Measurements from ENCODE around the gene COLEC12. TPM values are rescaled to one million over a fixed set of nuclear protein-coding genes. Genes with fewer than 3 reads are reported as not detected.

The COLEC12 gene
- total RNA-seq, 1 experiment from 2014 or later, result not detected

GRCh38 chr18:427005-427404 is 73.5 kb downstream of the COLEC12 start:
- ATAC-seq (no peak), DNase-seq (ENCODE audit: low read depth, low spot score) (no peak)

GRCh38 chr18:425106-425745 is 75.3 kb downstream of the COLEC12 start:
- no peak overlapping the region for H2AFZ ChIP-seq (ENCODE audit: low read depth, low read length, poor library complexity, severe bottlenecking)
- H3K36me3 ChIP-seq (ENCODE audit: control insufficient read depth in 1 of 2, insufficient read depth in 2 of 2, low read length in 2 of 2), result no peaks in the 10 kb centered on the region
- RAD21 ChIA-PET (ENCODE audit: low non-redundant PET in 1 of 2, low total read pairs in 2 of 2, uncharacterized antibody in 2 of 2, unreplicated experiment in 2 of 2), result no interaction called here
- no peak overlapping the region for H3K4me2 ChIP-seq (ENCODE audit: low read length)
- H4K20me1 ChIP-seq (ENCODE audit: insufficient read depth), result no peaks in the 10 kb centered on the region
- H3K79me2 ChIP-seq (ENCODE audit: insufficient read depth, low read length), result no peaks in the 10 kb centered on the region
- CTCF ChIA-PET, result no interaction called here
- H3K9me2 ChIP-seq (ENCODE audit: insufficient read depth), result no peaks in the 10 kb centered on the region
- H3K9me3 ChIP-seq (ENCODE audit: control insufficient read depth in 1 of 2, insufficient read depth in 1 of 2, low read depth in 1 of 2, low read length in 2 of 2), result no peaks in the 10 kb centered on the region
- TF ChIP-seq RAD21 (IDR thresholded peaks at IDR 0.05; ENCODE audit: low read depth) (no peak), ATF3 (IDR thresholded peaks at IDR 0.05) (no peak), CEBPB (IDR thresholded peaks at IDR 0.05; ENCODE audit: low read depth) (no peak), SIN3A (IDR thresholded peaks at IDR 0.05; ENCODE audit: low read depth) (no peak), JUND (IDR thresholded peaks at IDR 0.05) (no peak), ELF1 (IDR thresholded peaks at IDR 0.05; ENCODE audit: borderline replicate concordance, low read depth) (no peak), EGR1 (IDR thresholded peaks at IDR 0.05; ENCODE audit: low read depth) (no peak), YY1 (IDR thresholded peaks at IDR 0.05; ENCODE audit: extremely low read depth, insufficient replicate concordance, low read depth, low read length) (no peak)
- peaks cover 2 to 15% of the 10 kb centered on the region in 2 experiments; a peak in 1 of 4 replicates for H3K4me1 ChIP-seq (ENCODE audit: control insufficient read depth in 1 of 2, insufficient read depth in 2 of 2, low read length in 2 of 2)
- intact Hi-C loops (cut with micrococcal nuclease), result no loop called here
- H3K27me3 ChIP-seq (ENCODE audit: insufficient read depth, low read length), result no peaks in the 10 kb centered on the region
- BruUV-seq (replicated peaks), result no TSS peak
- DNase-seq (ENCODE audit: low read depth, low spot score), result no peak
- H3K4me3 ChIP-seq (replicated peaks in 1 of 2; ENCODE audit: low read depth in 1 of 2, low read length in 2 of 2), result no peak overlapping the region
- no peak overlapping the region for H3K9ac ChIP-seq (ENCODE audit: low read length)
- no peak overlapping the region for H3K27ac ChIP-seq (ENCODE audit: low read depth, low read length)
- ATAC-seq, result no peak
- POLR2A ChIA-PET, result no interaction called here

More at GRCh38 chr18:427005-427404, 73.5 kb downstream of the COLEC12 start:
- Histone ChIP-seq H3K79me2 (ENCODE audit: insufficient read depth, low read length) (no peaks in the 10 kb centered on the region), H3K27me3 (ENCODE audit: insufficient read depth, low read length) (no peaks in the 10 kb centered on the region), H3K9ac (ENCODE audit: low read length) (no peak overlapping the region), H3K4me3 (replicated peaks in 1 of 2; ENCODE audit: low read depth in 1 of 2, low read length in 2 of 2) (no peak overlapping the region), H3K9me2 (ENCODE audit: insufficient read depth) (no peaks in the 10 kb centered on the region), H3K4me2 (ENCODE audit: low read length) (no peak overlapping the region), H3K4me1 (ENCODE audit: control insufficient read depth in 1 of 2, insufficient read depth in 2 of 2, low read length in 2 of 2) (peaks cover 0 to 7% of the 10 kb centered on the region in 2 experiments; a peak in 1 of 4 replicates), H3K27ac (ENCODE audit: low read depth, low read length) (no peak overlapping the region), H4K20me1 (ENCODE audit: insufficient read depth) (no peaks in the 10 kb centered on the region), H3K36me3 (ENCODE audit: control insufficient read depth in 1 of 2, insufficient read depth in 2 of 2, low read length in 2 of 2) (no peaks in the 10 kb centered on the region), H3K9me3 (ENCODE audit: control insufficient read depth in 1 of 2, insufficient read depth in 1 of 2, low read depth in 1 of 2, low read length in 2 of 2) (no peaks in the 10 kb centered on the region), H2AFZ (ENCODE audit: low read depth, low read length, poor library complexity, severe bottlenecking) (no peak overlapping the region)
- no TSS peak for BruUV-seq (replicated peaks)
- ChIA-PET RAD21 (ENCODE audit: low non-redundant PET in 1 of 2, low total read pairs in 2 of 2, uncharacterized antibody in 2 of 2, unreplicated experiment in 2 of 2) (no interaction called here), POLR2A (no interaction called here), CTCF (no interaction called here)
- TF ChIP-seq POLR2AphosphoS5 (IDR thresholded peaks at IDR 0.05; ENCODE audit: low read depth, low read length), result no peak
- no peak for TF ChIP-seq POLR2A (IDR thresholded peaks at IDR 0.05; ENCODE audit: borderline replicate concordance, extremely low read depth, insufficient read depth, insufficient read length)
- TF ChIP-seq SIN3A (IDR thresholded peaks at IDR 0.05; ENCODE audit: low read depth), result no peak
- TF ChIP-seq YY1 (IDR thresholded peaks at IDR 0.05; ENCODE audit: extremely low read depth, insufficient replicate concordance, low read depth, low read length), result no peak
- no peak for TF ChIP-seq TCF7L2 (IDR thresholded peaks at IDR 0.05; ENCODE audit: borderline replicate concordance, extremely low read depth, insufficient read depth, insufficient read length)
- intact Hi-C loops (cut with micrococcal nuclease), result no loop called here

Measured in HCT116 (cell line).